Hippocampal formation (tissue), 2 donors: ENCODE data around the gene ANKRD1.

Experiments used
- DNase-seq, 2 donors: peaks; one replicate each; lab custom pipeline; 2025; lab: John Stamatoyannopoulos, UW

The ANKRD1 gene

DNA sequence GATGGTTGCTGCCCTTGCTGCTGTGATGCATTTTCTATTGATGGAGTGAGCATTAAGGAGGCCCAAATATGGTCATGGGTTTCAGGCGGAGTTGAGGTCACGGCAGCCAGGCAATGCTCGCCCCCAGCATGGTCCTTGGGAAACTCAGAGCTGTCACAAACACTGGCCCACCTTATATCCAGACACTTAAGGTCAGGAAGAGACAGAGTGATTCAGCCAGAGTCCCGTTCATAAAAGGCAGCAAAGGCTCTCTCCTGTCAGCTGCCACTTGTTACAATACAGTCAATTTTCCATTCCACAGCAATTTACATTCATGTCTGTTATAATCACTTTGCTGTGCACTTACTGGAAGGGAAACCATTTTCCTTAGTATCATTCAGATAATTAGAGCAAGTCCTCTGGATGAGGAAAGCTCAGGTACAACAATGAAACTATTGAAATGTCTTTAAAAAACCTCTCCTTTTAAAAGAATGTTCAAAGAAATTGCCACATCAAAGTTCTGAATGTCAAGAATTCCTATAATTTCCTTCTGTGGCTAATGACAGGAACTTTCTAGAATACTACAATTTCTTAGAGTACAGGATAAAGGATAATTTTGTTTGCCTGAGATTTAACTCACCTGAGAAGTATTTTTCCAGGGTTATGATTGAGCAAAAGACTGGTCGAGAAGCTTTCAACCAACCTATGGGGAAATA lies 14.8 kb upstream of the ANKRD1 start:
- no peak for DNase-seq

- no peak for DNase-seq
Observed at GRCh38 chr10:90930971-90931871, 10.3 kb upstream of the ANKRD1 start.

DNA sequence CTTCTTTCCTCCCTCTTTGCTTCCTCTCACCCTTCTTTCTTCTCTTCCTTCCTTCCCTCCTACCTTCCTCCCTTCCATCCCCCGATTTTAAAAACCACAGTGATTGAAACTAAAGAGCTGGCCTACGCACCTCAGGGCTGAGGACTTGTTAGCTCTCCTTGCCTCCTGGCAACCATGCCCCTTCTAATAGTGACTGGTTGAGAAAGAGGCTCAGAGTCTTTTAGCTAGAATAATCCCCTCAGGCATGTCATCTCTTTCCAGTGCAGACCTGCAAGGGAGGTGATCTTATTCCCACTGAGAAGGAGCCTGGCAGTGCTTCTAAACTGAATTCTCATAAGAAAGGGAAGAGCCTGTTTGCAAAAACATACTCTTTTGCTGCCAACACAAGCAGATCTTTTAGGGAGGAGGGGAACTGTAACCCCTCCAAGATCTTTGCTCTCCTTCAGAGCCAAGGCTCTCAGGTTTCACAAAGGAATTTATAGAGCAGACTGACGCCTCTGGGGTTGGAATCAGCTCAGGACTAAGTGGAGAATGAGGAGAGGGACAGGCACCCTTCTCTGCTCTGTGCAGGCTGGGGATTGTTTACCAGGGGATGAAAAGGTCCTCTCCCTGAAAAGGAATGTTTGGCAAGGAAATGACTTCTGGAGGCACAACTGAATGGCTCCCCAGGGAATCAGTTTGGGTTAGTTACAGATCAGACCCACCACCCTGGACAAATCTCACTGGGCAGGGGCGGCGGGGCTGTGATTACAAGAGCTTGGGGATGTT lies 9.4 kb upstream of the ANKRD1 start:
- DNase-seq, result no peak

GRCh38 chr10:90929179-90929578 lies 8.3 kb upstream of the ANKRD1 start:
- no peak for DNase-seq

- DNase-seq, result no peak
Observed at GRCh38 chr10:90927293-90927692, 6.4 kb upstream of the ANKRD1 start.

- no peak for DNase-seq
Observed at GRCh38 chr10:90925079-90926029, 4.5 kb upstream of the ANKRD1 start.

GRCh38 chr10:90924552-90924951 lies 3.7 kb upstream of the ANKRD1 start:
- DNase-seq, result no peak

DNA sequence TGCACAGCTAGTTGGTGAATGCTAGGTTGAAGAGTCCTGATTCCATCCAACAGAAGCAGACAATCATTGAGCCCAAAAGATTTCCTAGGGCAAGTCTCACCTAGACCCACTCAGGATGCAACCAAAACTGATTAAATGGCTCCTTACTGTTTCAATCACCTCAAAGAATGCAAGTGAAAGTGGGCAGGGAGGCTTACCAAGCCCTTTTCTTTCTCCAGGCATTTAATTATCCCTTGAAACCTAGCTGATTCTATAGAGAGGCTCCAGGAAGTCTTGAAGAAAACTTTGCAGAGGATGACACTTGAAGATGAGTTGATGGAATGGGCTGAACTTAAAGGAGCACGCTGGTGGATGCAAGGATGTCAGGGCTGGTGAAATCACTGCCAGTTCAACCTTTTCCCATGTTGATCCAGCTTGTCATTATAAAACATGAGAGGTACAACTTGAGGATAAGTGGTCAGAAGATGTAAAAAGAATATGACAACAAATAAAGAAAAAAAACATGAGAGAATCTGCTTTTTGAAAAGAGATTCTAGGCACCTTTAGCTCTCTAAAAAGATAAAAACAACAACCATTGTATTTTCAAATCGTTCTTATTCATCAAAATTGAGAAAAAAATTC lies 2.3 kb upstream of the ANKRD1 start:
- no peak for DNase-seq

GRCh38 chr10:90921906-90922305 lies 1.0 kb upstream of the ANKRD1 start:
- DNase-seq, result no peak

DNA sequence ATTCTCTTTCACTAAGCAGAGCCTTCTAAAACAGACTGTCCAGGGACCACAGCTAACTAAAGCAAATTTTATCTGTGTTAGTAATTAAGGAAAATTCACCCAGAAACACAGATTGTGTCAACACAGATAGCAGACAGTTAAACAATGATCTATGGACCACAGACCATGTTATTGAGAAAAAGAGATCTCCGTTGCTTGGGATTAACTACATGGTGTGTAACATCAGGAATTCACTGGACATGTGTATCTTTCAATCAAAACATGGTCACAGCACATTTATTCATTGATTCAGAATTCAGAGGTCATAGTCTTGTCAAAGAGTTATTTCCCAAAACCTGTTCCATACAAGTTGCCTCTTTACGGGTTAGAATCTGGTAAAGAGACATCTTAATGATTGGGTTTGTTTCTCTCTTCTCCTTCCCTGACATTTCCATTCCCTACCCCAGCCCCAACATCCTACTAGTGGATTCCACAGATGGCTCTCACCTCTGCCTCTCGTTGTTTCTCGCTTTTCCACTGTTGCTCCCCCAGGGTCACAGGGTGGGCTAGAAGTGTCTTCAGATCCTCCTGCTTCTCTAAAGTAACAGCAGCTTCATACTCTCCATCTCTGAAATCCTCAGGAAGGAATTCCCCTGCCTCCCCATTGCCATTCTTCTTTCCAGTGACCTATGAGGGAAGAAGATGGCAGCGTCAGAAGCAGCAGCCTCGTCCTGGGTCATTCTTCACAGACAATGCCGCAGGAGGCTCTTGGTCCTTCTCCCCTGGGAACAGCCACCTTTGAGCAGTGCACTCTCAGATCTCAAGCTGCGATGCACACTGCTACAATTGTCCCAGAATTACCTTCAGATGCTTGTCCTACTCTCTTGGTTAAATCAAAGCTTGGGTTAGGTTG lies 958 bp downstream of the ANKRD1 start:
- no peak for DNase-seq

- DNase-seq, result no peak
Observed at GRCh38 chr10:90917968-90918318, 2.9 kb downstream of the ANKRD1 start.

DNA sequence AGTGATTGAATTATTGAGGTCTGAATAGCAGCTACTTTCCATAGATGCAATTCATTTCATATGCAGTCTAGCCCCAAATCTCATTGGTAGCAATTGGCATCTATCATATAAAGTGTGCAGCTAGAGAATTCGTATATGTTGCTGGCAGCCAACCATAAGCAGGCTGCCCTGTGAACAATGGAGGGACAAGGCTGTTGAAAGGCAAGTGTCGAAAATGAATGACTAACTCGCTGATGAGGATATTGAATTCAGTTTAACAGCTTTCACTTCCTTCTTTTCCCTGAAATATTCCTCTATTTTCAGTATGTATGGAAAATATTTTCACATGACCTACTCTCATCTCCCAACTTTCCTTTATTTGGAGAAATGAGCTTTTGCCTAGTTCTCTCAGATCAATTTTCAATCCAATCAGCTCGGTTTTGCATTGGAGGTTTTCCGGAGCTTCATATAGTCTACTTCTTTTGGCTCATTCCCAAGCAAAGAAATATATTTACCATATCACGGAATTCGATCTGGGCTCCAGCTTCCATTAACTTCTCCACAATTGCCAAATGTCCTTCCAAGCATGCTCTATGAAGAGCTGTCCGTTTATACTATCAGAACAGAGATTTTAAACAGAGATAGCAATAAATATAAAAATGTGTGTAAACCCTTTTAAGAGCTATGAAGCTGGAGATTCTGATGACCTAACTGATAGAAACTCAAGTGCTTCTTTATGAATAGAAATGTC lies 3.5 kb downstream of the ANKRD1 start:
- no peak for DNase-seq

DNA sequence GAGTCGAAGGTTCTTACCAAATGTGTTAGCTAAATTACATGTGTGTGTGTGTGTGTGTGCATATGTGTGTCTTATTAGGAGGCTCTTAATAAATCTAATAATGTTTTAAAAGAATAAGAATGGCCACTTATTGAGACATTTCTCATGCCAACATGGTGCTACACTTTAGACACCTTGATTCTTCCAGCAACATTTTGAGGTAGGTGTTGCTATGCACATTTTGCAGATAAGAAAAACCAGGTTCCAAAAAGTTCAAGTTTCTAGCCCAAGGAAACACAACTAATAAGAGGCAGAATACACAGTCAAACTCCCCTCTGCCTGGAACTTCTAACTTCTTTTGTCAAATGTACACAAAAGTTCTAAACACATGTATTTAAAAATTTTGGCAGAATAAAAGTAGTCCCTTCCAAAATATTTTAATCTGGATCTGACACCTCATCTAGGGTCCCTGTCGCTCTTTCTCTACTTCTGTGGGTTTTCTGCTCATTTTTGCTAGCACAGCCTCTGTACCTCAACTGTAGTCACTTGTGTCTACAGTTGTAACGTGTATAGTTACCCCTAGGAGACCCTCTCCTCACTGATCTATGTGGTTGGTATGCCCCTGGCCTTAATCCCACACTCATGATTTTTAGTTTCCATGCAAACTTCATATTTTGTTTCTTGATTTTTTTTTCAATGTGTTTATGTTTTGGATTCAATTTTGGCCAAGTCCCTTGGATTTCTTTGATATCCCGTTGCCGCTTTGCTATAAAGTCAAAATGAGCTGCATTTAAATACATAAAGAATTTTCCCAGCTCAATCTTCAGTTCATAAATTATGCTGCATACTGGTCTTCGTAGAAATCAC lies 4.3 kb downstream of the ANKRD1 start:
- no peak for DNase-seq

DNA sequence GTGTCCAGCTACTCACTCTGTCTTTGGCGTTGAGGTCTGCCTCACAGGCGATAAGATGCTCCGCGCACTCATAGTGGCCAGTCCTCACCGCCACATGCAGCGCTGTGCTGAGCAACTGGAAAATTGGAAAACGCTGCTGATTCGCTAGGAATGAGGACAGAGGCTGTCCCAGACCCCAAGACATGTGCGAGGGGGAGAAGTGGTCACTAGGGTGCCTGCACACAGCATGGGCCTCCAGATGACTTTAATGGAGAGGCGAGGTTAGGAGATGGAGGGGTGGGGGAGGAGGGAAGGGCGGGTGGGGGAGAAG lies 5.2 kb downstream of the ANKRD1 start:
- DNase-seq, result no peak

DNA sequence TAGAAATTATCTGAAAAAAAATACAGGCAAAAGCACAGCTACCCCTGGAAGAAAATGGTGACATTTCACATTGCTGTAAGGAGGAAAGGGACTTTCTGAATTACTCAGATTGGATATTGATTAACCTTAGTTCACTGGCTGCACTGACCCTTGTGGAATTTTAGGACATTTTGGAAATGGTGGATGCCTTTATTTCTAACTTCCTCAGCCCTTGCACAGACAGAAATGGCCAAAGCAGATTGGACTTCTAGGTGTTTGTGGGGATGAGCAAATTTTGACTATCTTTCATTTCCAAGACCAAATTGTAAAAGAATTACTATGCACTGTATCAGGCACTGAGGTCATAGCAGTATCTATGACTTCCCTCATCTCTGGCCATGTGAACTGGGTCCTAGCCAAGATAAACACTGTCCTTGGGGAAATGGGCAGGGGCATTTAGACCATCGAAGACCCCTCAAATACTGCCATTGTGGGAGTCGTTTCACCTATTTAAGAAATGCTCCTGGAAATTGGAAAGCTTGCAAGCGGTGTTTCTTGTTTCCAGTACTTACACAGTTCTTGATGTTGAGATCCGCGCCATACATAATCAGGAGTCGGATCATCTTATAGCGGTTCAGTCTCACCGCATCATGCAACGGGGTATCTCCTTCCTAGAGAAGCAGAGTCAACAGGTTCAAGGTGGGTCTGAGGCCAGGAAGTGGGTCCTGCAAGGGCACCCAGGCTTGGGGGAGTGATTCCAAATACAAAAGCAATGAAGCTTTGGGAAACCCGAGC lies 5.7 kb downstream of the ANKRD1 start:
- no peak for DNase-seq

GRCh38 chr10:90913774-90914420 lies 7.0 kb downstream of the ANKRD1 start:
- DNase-seq, result no peak

DNA sequence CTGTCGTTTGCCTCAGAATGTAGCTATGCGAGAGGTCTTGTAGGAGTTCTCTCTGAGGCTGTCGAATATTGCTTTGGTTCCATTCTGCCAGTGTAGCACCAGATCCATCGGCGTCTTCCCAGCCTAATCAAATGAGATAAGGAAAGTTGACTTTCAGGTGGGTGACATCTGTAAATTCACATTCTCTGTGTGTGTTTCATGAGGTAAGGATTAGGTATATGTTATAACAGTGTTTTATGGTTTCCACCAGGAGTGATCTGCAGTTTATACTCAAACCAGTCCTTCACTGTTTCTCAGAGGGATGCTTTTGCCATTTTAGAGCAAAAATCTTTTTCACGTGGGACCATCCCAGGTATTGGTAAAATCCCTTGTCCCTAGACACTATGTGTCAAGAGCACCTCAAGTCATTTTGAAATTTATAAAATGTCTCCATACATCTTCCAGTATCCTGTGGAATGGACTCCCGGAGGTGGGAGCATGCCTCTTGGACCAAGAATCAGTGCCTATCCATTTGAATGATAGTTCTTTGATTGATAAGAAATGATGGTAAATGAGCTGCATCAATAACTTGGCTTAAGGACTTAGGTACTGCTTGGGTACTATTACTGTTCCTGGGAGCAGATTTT lies 7.9 kb downstream of the ANKRD1 start:
- no peak for DNase-seq
